ENCODE results near the gene AHI1. TPM values are rescaled to one million over a fixed set of nuclear protein-coding genes. Genes with fewer than 3 reads are reported as not detected.

The AHI1 gene
- polyA plus RNA-seq, 1 donor (not counting 4 experiments of a cell fraction or from before 2014, with no cell fraction given) = 7.0 TPM

DNA sequence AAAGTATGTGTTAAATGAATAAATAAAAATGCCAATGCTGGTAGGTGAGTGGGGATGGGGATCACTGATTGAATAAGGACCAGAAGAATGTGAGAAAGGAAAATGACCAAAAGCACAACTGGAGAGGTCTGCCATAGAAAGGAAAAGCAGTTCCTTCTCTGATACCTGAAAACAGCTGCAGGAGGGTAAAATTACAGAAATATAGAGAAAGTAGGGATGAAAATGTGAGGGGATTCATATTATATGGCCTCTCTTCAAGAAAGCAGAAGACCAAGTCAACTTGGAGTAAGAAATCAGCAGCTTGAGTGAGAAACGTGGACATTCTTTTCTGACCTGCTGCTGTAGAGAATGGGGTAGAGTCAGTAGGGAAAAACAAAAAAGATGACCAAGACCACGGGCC lies 191.4 kb downstream of the AHI1 start:
- FAIRE-seq (no peak), DNase-seq (ENCODE audit: low read depth, low spot score) (no peak)
- no peak overlapping the region for H3K4me2 ChIP-seq (ENCODE audit: control insufficient read depth, extremely low read depth, insufficient read depth, low read depth, low read length)
- H3K9me3 ChIP-seq (ENCODE audit: control insufficient read depth, low read depth, low read length) = no peaks in the 10 kb centered on the region
- H3K9me1 ChIP-seq (ENCODE audit: control insufficient read depth, extremely low read depth, insufficient read depth, low read length) = no peaks in the 10 kb centered on the region
- H3K27me3 ChIP-seq (ENCODE audit: control insufficient read depth, extremely low read depth, insufficient read depth, low read length) = no peaks in the 10 kb centered on the region
- no peaks in the 10 kb centered on the region for H3K4me1 ChIP-seq (ENCODE audit: control insufficient read depth, extremely low read depth, insufficient read depth, low read length)
- no peak overlapping the region for H3K4me3 ChIP-seq (ENCODE audit: control insufficient read depth in 2 of 3, extremely low read depth in 1 of 3, insufficient read depth in 2 of 3, low read depth in 1 of 3, low read length in 3 of 3)
- no peaks in the 10 kb centered on the region for H3K79me2 ChIP-seq (ENCODE audit: control insufficient read depth, insufficient read depth, low read length)
- no peak overlapping the region for H3K27ac ChIP-seq (ENCODE audit: control insufficient read depth, insufficient read depth, low read length)
- no peak for TF ChIP-seq EZH2 (IDR thresholded peaks at IDR 0.05; ENCODE audit: low read length)
- TF ChIP-seq, protein P1, sequence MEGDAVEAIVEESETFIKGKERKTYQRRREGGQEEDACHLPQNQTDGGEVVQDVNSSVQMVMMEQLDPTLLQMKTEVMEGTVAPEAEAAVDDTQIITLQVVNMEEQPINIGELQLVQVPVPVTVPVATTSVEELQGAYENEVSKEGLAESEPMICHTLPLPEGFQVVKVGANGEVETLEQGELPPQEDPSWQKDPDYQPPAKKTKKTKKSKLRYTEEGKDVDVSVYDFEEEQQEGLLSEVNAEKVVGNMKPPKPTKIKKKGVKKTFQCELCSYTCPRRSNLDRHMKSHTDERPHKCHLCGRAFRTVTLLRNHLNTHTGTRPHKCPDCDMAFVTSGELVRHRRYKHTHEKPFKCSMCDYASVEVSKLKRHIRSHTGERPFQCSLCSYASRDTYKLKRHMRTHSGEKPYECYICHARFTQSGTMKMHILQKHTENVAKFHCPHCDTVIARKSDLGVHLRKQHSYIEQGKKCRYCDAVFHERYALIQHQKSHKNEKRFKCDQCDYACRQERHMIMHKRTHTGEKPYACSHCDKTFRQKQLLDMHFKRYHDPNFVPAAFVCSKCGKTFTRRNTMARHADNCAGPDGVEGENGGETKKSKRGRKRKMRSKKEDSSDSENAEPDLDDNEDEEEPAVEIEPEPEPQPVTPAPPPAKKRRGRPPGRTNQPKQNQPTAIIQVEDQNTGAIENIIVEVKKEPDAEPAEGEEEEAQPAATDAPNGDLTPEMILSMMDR (optimal IDR thresholded peaks at IDR 0.05 in 1 of 3, IDR thresholded peaks at IDR 0.05 in 1 of 3, conservative IDR thresholded peaks at IDR 0.05 in 1 of 3; ENCODE audit: extremely low read depth in 1 of 3, insufficient read depth in 2 of 3, low read length in 3 of 3) = no peak
- H4K20me1 ChIP-seq (ENCODE audit: control insufficient read depth, extremely low read depth, insufficient read depth, low read length) = no peaks in the 10 kb centered on the region
- no peak overlapping the region for H2AFZ ChIP-seq (ENCODE audit: control insufficient read depth, low read length)
- dilution Hi-C loops (cut with MboI; ENCODE audit: extremely low pct_ligation_motif_present, low sequenced_read_pairs) = no loop called here
- no peaks in the 10 kb centered on the region for H3K36me3 ChIP-seq (ENCODE audit: control insufficient read depth in 2 of 2, extremely low read depth in 1 of 2, insufficient read depth in 2 of 2, low read length in 2 of 2)
- no peak overlapping the region for H3K9ac ChIP-seq (ENCODE audit: control insufficient read depth, extremely low read depth, insufficient read depth, low read length)

DNA sequence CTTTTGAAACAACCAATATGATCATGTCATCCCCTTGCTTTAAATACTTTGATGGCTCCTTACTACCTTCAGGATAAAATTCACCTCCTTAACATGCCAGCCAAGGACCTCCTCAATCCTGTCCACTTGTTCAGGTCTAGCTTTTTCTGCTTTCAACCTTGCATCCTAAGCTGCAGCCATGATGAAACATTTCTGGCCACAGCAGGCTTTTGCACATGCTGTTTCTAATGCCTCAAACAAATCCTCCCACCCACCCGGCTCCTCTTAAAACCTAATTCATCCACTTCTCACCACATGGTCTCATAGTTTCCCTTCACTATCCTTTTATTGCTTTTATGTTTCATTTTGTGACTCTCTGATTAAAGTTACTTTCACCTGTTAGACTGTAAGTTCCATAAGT lies 191.9 kb downstream of the AHI1 start:
- Histone ChIP-seq H3K27me3 (ENCODE audit: control insufficient read depth, extremely low read depth, insufficient read depth, low read length) (no peaks in the 10 kb centered on the region), H3K9me1 (ENCODE audit: control insufficient read depth, extremely low read depth, insufficient read depth, low read length) (no peaks in the 10 kb centered on the region), H2AFZ (ENCODE audit: control insufficient read depth, low read length) (no peak overlapping the region), H3K4me3 (ENCODE audit: control insufficient read depth in 2 of 3, extremely low read depth in 1 of 3, insufficient read depth in 2 of 3, low read depth in 1 of 3, low read length in 3 of 3) (no peak overlapping the region), H3K4me2 (ENCODE audit: control insufficient read depth, extremely low read depth, insufficient read depth, low read depth, low read length) (no peak overlapping the region), H3K4me1 (ENCODE audit: control insufficient read depth, extremely low read depth, insufficient read depth, low read length) (no peaks in the 10 kb centered on the region), H3K9ac (ENCODE audit: control insufficient read depth, extremely low read depth, insufficient read depth, low read length) (no peak overlapping the region), H4K20me1 (ENCODE audit: control insufficient read depth, extremely low read depth, insufficient read depth, low read length) (no peaks in the 10 kb centered on the region), H3K27ac (ENCODE audit: control insufficient read depth, insufficient read depth, low read length) (no peak overlapping the region), H3K36me3 (ENCODE audit: control insufficient read depth in 2 of 2, extremely low read depth in 1 of 2, insufficient read depth in 2 of 2, low read length in 2 of 2) (no peaks in the 10 kb centered on the region), H3K79me2 (ENCODE audit: control insufficient read depth, insufficient read depth, low read length) (no peaks in the 10 kb centered on the region), H3K9me3 (ENCODE audit: control insufficient read depth, low read depth, low read length) (no peaks in the 10 kb centered on the region)
- DNase-seq (ENCODE audit: low read depth, low spot score) = no peak
- no peak for FAIRE-seq
- TF ChIP-seq, protein P1 (optimal IDR thresholded peaks at IDR 0.05 in 1 of 3, IDR thresholded peaks at IDR 0.05 in 1 of 3, conservative IDR thresholded peaks at IDR 0.05 in 1 of 3; ENCODE audit: extremely low read depth in 1 of 3, insufficient read depth in 2 of 3, low read length in 3 of 3) = no peak
- no peak for TF ChIP-seq EZH2 (IDR thresholded peaks at IDR 0.05; ENCODE audit: low read length)
- dilution Hi-C loops (cut with MboI; ENCODE audit: extremely low pct_ligation_motif_present, low sequenced_read_pairs) = no loop called here

Measured in keratinocyte (primary cell).